ENCODE measurements around the gene RETREG2. TPM values are rescaled to one million over a fixed set of nuclear protein-coding genes. Genes with fewer than 3 reads are reported as not detected.

RETREG2 gene
- total RNA-seq (10 to 100 TPM; 78.4 to 81.4 TPM), total RNA-seq (93.1 to 181 reads per million in 2 donors)

GRCh38 chr2:219177552-219178376 is at the start of gene RETREG2:
Gene RETREG2, plus strand, starts transcription at chr2:219178275. Its CDS starts 78 bp downstream, at chr2:219178353.
- Mint-ChIP-seq H3K27me3 (no peaks in the 10 kb centered on the region), H3K4me3 (peak within 1 kb of the TSS; percentile 94), H3K36me3 (ENCODE audit: low read depth) (peaks cover 7% of the 10 kb centered on the region), H3K27ac (peak within 1 kb of the TSS; percentile 99), H3K4me1 (peaks cover 47% of the 10 kb centered on the region)
- H3K9me3 ChIP-seq (ENCODE audit: control insufficient read depth, low read length, poor library complexity, severe bottlenecking): no peaks in the 10 kb centered on the region
- peak; percentile 70 for ATAC-seq
- DNase-seq: peak; percentile 68 to 84 (median 79)

- DNase-seq: no peak
- Mint-ChIP-seq H3K4me1 (peaks cover 33% of the 10 kb centered on the region), H3K4me3 (no peak overlapping the region), H3K36me3 (ENCODE audit: low read depth) (peaks cover 15% of the 10 kb centered on the region), H3K27me3 (no peaks in the 10 kb centered on the region), H3K27ac (peak overlapping the region; percentile 47)
- no peaks in the 10 kb centered on the region for H3K9me3 ChIP-seq (ENCODE audit: control insufficient read depth, low read length, poor library complexity, severe bottlenecking)
- no peak for ATAC-seq
Observed at GRCh38 chr2:219128396-219128795, 49.7 kb upstream of the RETREG2 start.

GRCh38 chr2:219129589-219129988 is 48.5 kb upstream of the RETREG2 start:
- H3K27me3 Mint-ChIP-seq: no peaks in the 10 kb centered on the region

GRCh38 chr2:219131327-219131726 is 46.7 kb upstream of the RETREG2 start:
- Mint-ChIP-seq H3K27ac (no peak overlapping the region), H3K27me3 (no peaks in the 10 kb centered on the region)
- no peak for DNase-seq

More at GRCh38 chr2:219129589-219129988, 48.5 kb upstream of the RETREG2 start:
- Mint-ChIP-seq H3K27ac (no peak overlapping the region), H3K4me3 (no peak overlapping the region), H3K36me3 (ENCODE audit: low read depth) (peaks cover 22% of the 10 kb centered on the region), H3K4me1 (peaks cover 35% of the 10 kb centered on the region)
- H3K9me3 ChIP-seq (ENCODE audit: control insufficient read depth, low read length, poor library complexity, severe bottlenecking): no peaks in the 10 kb centered on the region
- ATAC-seq (no peak), DNase-seq (no peak)

GRCh38 chr2:219131744-219132143 is 46.3 kb upstream of the RETREG2 start:
- no peaks in the 10 kb centered on the region for H3K27me3 Mint-ChIP-seq
- H3K36me3 Mint-ChIP-seq (ENCODE audit: low read depth): peaks cover 18% of the 10 kb centered on the region
- DNase-seq: no peak
- peak overlapping the region; percentile 34 for H3K27ac Mint-ChIP-seq
- ATAC-seq: no peak
- no peak overlapping the region for H3K4me3 Mint-ChIP-seq
- peaks cover 25% of the 10 kb centered on the region for H3K4me1 Mint-ChIP-seq
- H3K9me3 ChIP-seq (ENCODE audit: control insufficient read depth, low read length, poor library complexity, severe bottlenecking): no peaks in the 10 kb centered on the region

More at GRCh38 chr2:219131327-219131726, 46.7 kb upstream of the RETREG2 start:
- no peaks in the 10 kb centered on the region for H3K9me3 ChIP-seq (ENCODE audit: control insufficient read depth, low read length, poor library complexity, severe bottlenecking)
- H3K4me3 Mint-ChIP-seq: no peak overlapping the region
- ATAC-seq: no peak
- H3K36me3 Mint-ChIP-seq (ENCODE audit: low read depth): peaks cover 22% of the 10 kb centered on the region
- H3K4me1 Mint-ChIP-seq: peaks cover 29% of the 10 kb centered on the region

GRCh38 chr2:219133976-219134375 is 44.1 kb upstream of the RETREG2 start:
- H3K27ac Mint-ChIP-seq: no peak overlapping the region
- DNase-seq (no peak), ATAC-seq (no peak)
- no peaks in the 10 kb centered on the region for H3K9me3 ChIP-seq (ENCODE audit: control insufficient read depth, low read length, poor library complexity, severe bottlenecking)
- H3K4me1 Mint-ChIP-seq: peaks cover 16% of the 10 kb centered on the region
- H3K27me3 Mint-ChIP-seq: no peaks in the 10 kb centered on the region
- H3K36me3 Mint-ChIP-seq (ENCODE audit: low read depth): peaks cover 11% of the 10 kb centered on the region
- no peak overlapping the region for H3K4me3 Mint-ChIP-seq

- Mint-ChIP-seq H3K4me1 (peaks cover 10% of the 10 kb centered on the region), H3K36me3 (ENCODE audit: low read depth) (peaks cover 22% of the 10 kb centered on the region)
Observed at GRCh38 chr2:219140722-219141121, 37.4 kb upstream of the RETREG2 start.

GRCh38 chr2:219142329-219142728 is 35.7 kb upstream of the RETREG2 start:
- no peak for DNase-seq
- Mint-ChIP-seq H3K27ac (no peak overlapping the region), H3K27me3 (no peaks in the 10 kb centered on the region), H3K4me3 (no peak overlapping the region), H3K4me1 (peaks cover 14% of the 10 kb centered on the region), H3K36me3 (ENCODE audit: low read depth) (peaks cover 30% of the 10 kb centered on the region)
- H3K9me3 ChIP-seq (ENCODE audit: control insufficient read depth, low read length, poor library complexity, severe bottlenecking): no peaks in the 10 kb centered on the region
- no peak for ATAC-seq

More at GRCh38 chr2:219140722-219141121, 37.4 kb upstream of the RETREG2 start:
- H3K9me3 ChIP-seq (ENCODE audit: control insufficient read depth, low read length, poor library complexity, severe bottlenecking): no peaks in the 10 kb centered on the region
- no peak overlapping the region for H3K4me3 Mint-ChIP-seq
- DNase-seq (no peak), ATAC-seq (no peak)
- no peak overlapping the region for H3K27ac Mint-ChIP-seq
- no peaks in the 10 kb centered on the region for H3K27me3 Mint-ChIP-seq

GRCh38 chr2:219149667-219150066 is 28.4 kb upstream of the RETREG2 start:
- Mint-ChIP-seq H3K27ac (no peak overlapping the region), H3K4me3 (no peak overlapping the region), H3K36me3 (ENCODE audit: low read depth) (peaks cover 14% of the 10 kb centered on the region), H3K4me1 (peaks cover 7% of the 10 kb centered on the region), H3K27me3 (no peaks in the 10 kb centered on the region)
- DNase-seq (no peak), ATAC-seq (no peak)
- H3K9me3 ChIP-seq (ENCODE audit: control insufficient read depth, low read length, poor library complexity, severe bottlenecking): no peaks in the 10 kb centered on the region

GRCh38 chr2:219155054-219155644 is 22.9 kb upstream of the RETREG2 start:
- no peak overlapping the region for H3K27ac Mint-ChIP-seq
- H3K9me3 ChIP-seq (ENCODE audit: control insufficient read depth, low read length, poor library complexity, severe bottlenecking): no peaks in the 10 kb centered on the region
- DNase-seq (no peak), ATAC-seq (no peak)
- H3K4me3 Mint-ChIP-seq: no peak overlapping the region
- peaks cover 4% of the 10 kb centered on the region for H3K36me3 Mint-ChIP-seq (ENCODE audit: low read depth)
- no peaks in the 10 kb centered on the region for H3K27me3 Mint-ChIP-seq
- H3K4me1 Mint-ChIP-seq: peaks cover 17% of the 10 kb centered on the region

- Mint-ChIP-seq H3K27ac (no peak overlapping the region), H3K4me1 (peaks cover 27% of the 10 kb centered on the region), H3K36me3 (ENCODE audit: low read depth) (peaks cover 4% of the 10 kb centered on the region), H3K4me3 (no peak overlapping the region), H3K27me3 (no peaks in the 10 kb centered on the region)
- ATAC-seq (no peak), DNase-seq (no peak)
- H3K9me3 ChIP-seq (ENCODE audit: control insufficient read depth, low read length, poor library complexity, severe bottlenecking): no peaks in the 10 kb centered on the region
Observed at GRCh38 chr2:219157396-219157795, 20.7 kb upstream of the RETREG2 start.

- no peaks in the 10 kb centered on the region for H3K27me3 Mint-ChIP-seq
- H3K9me3 ChIP-seq (ENCODE audit: control insufficient read depth, low read length, poor library complexity, severe bottlenecking): no peaks in the 10 kb centered on the region
- ATAC-seq: no peak
- no peak overlapping the region for H3K4me3 Mint-ChIP-seq
- DNase-seq: no peak
- no peak overlapping the region for H3K27ac Mint-ChIP-seq
- H3K36me3 Mint-ChIP-seq (ENCODE audit: low read depth): peaks cover 4% of the 10 kb centered on the region
- peaks cover 29% of the 10 kb centered on the region for H3K4me1 Mint-ChIP-seq
Observed at GRCh38 chr2:219158025-219158424, 20.1 kb upstream of the RETREG2 start.

GRCh38 chr2:219158586-219158985 is 19.5 kb upstream of the RETREG2 start:
- Mint-ChIP-seq H3K27me3 (no peaks in the 10 kb centered on the region), H3K4me1 (peaks cover 30% of the 10 kb centered on the region), H3K27ac (peak overlapping the region; percentile 37), H3K36me3 (ENCODE audit: low read depth) (peaks cover 4% of the 10 kb centered on the region), H3K4me3 (no peak overlapping the region)
- no peaks in the 10 kb centered on the region for H3K9me3 ChIP-seq (ENCODE audit: control insufficient read depth, low read length, poor library complexity, severe bottlenecking)
- no peak for ATAC-seq
- DNase-seq: no peak
